Tibial artery (tissue), 4 donors: Measurements from ENCODE around the gene CCNQ.
A peak's percentile ranks its signal among the peaks of the same experiment; 100 is the strongest.

Experiments used
- DNase-seq, 2 donors: peaks; one replicate each; pipeline ENCODE4 v3.0.0-alpha.2; 2019
- H3K27ac ChIP-seq, 2 donors: fragments of 200-600 bp; sonication (generic) in 1 of 2; 1 replicate in 1 of 2; 2 replicates in 1 of 2; pipeline ENCODE4 v1.5.1; 2018 to 2019; ENCODE audit warnings: mild to moderate bottlenecking in 1 of 2
- H3K27me3 ChIP-seq, 2 donors: fragments of 200-600 bp; sonication (generic) in 1 of 2; one replicate each; pipeline versions ENCODE4 v1.5.1 to v1.6.0; 2016 to 2019
- H3K36me3 ChIP-seq, 3 donors: fragments of 200-600 bp; sonication (generic) in 2 of 3; one replicate each; pipeline ENCODE4 v1.5.1; 2016 to 2019; ENCODE audit warnings: mild to moderate bottlenecking in 2 of 3
- H3K4me1 ChIP-seq, 4 donors: fragments of 200-600 bp; sonication (generic) in 2 of 4; 1 replicate in 3 of 4; 2 replicates in 1 of 4; pipeline ENCODE4 v1.5.1; 2016 to 2019
- H3K4me3 ChIP-seq, 2 donors: fragments of 200-600 bp; sonication (generic) in 1 of 2; 1 replicate in 1 of 2; 2 replicates in 1 of 2; pipeline ENCODE4 v1.5.1; 2018 to 2019; ENCODE audit warnings: mild to moderate bottlenecking in 2 of 2
- H3K9me3 ChIP-seq, 3 donors: fragments of 200-600 bp; sonication (generic) in 1 of 3; one replicate each; pipeline ENCODE4 v1.5.1; 2016 to 2019
- CTCF ChIP-seq, 2 experiments: fragments of 200-600 bp in 1 of 2; fragments of 450-650 bp in 1 of 2; IDR thresholded peaks; one replicate each; pipeline ENCODE4 v1.5.1; 2017 to 2019; ENCODE audit warnings: antibody characterized with exemption in 2 of 2, mild to moderate bottlenecking in 1 of 2, moderate library complexity in 1 of 2
- intact Hi-C: fragments of 100-400 bp; cut with DNase I; formaldehyde crosslinking; loops from one replicate; pipeline ENCODE4 v1.15.0; 2023; ENCODE audit warnings: low total_unique reads

Gene CCNQ

GRCh38 chrX:153539979-153540358 is 59.0 kb downstream of the CCNQ start:
- Histone ChIP-seq H3K27me3 (peaks cover 0 to 11% of the 10 kb centered on the region in 2 donors), H3K4me1 (no peaks in the 10 kb centered on the region), H3K9me3 (no peaks in the 10 kb centered on the region), H3K4me3 (no peak overlapping the region), H3K36me3 (no peaks in the 10 kb centered on the region), H3K27ac (no peak overlapping the region)
- no peak for DNase-seq
- intact Hi-C loops = loop anchor here (5.0 to 10.0 kb wide), 2 partner anchors 65 to 127 kb away; no protein-coding TSS in a partner anchor
- no peak for TF ChIP-seq CTCF (IDR thresholded peaks at IDR 0.05)

- H3K4me3 ChIP-seq = no peak overlapping the region
- intact Hi-C loops = loop anchor here (5.0 kb wide), 1 partner anchor 128 kb away; no protein-coding TSS in a partner anchor
- peaks cover 0 to 11% of the 10 kb centered on the region in 2 donors for H3K27me3 ChIP-seq
- no peaks in the 10 kb centered on the region for H3K4me1 ChIP-seq
- no peaks in the 10 kb centered on the region for H3K9me3 ChIP-seq
- DNase-seq = peak; percentile 32 to 70
- peak; percentile 67 to 70 for TF ChIP-seq CTCF (IDR thresholded peaks at IDR 0.05)
- no peaks in the 10 kb centered on the region for H3K36me3 ChIP-seq
- no peak overlapping the region for H3K27ac ChIP-seq
These were observed 59.6 kb downstream of the CCNQ start for GRCh38 chrX:153539171-153539978.

DNA sequence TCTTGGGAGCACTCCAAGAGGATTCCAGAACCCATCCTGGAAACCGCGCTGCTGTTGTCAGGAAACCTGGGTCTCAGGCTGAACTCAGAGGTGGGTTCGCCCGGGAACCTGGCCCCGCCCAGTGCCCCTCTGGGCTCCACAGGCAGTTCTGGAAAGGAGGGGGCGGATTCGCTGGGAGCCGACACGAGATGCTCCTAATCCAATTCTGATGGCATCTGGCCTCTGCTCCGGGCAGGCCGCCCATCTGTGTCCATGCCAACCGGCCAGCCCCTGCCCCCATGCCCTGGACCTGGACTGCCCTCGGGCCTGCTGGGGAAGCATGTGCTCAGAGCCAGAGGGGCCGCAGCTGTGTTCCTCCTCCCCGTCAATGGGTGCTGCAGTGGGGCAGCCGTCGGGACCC is 60.5 kb downstream of the CCNQ start:
- no peak for TF ChIP-seq CTCF (IDR thresholded peaks at IDR 0.05)
- H3K36me3 ChIP-seq = no peaks in the 10 kb centered on the region
- no peaks in the 10 kb centered on the region for H3K4me1 ChIP-seq
- H3K9me3 ChIP-seq = no peaks in the 10 kb centered on the region
- H3K27ac ChIP-seq = no peak overlapping the region
- H3K27me3 ChIP-seq = peaks cover 0 to 11% of the 10 kb centered on the region in 2 donors
- no peak for DNase-seq
- H3K4me3 ChIP-seq = no peak overlapping the region
- intact Hi-C loops = loop anchor here (5.0 kb wide), 1 partner anchor 129 kb away; no protein-coding TSS in a partner anchor
